Loucy (cell line): Measurements from ENCODE around the gene SPNS3.

Experiments
- EZH2phosphoT487 ChIP-seq: fragments of 200-600 bp; IDR thresholded peaks from 2 replicates; pipeline ENCODE4 v1.6.1; 2018; ENCODE audit warnings: antibody characterized with exemption, mild to moderate bottlenecking, moderate library complexity, borderline replicate concordance
- TF ChIP-seq, protein P1 (sequence below): fragments of 200-600 bp; sonication (generic); conservative IDR thresholded peaks from 2 replicates; pipeline ENCODE4 v1.5.1; 2014; ENCODE audit warnings: mild to moderate bottlenecking, antibody characterized with exemption, low read length

GRCh38 chr17:4409659-4410058 lies 24.1 kb upstream of the SPNS3 start:
- TF ChIP-seq, protein P1, sequence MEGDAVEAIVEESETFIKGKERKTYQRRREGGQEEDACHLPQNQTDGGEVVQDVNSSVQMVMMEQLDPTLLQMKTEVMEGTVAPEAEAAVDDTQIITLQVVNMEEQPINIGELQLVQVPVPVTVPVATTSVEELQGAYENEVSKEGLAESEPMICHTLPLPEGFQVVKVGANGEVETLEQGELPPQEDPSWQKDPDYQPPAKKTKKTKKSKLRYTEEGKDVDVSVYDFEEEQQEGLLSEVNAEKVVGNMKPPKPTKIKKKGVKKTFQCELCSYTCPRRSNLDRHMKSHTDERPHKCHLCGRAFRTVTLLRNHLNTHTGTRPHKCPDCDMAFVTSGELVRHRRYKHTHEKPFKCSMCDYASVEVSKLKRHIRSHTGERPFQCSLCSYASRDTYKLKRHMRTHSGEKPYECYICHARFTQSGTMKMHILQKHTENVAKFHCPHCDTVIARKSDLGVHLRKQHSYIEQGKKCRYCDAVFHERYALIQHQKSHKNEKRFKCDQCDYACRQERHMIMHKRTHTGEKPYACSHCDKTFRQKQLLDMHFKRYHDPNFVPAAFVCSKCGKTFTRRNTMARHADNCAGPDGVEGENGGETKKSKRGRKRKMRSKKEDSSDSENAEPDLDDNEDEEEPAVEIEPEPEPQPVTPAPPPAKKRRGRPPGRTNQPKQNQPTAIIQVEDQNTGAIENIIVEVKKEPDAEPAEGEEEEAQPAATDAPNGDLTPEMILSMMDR = no peak
- no peak for TF ChIP-seq EZH2phosphoT487
